Activated T-cell treated with anti-CD3 and anti-CD28 coated beads for 4 hours (primary cell): Measurements from ENCODE around the gene UPF1.
A peak's percentile ranks its signal among the peaks of the same experiment; 100 is the strongest.

Source experiments
- DNase-seq: peaks from one replicate; pipeline ENCODE4 v3.0.0-alpha.2; 2020

Gene UPF1

GRCh38 chr19:18831524-18832305, at the start of gene UPF1:
UPF1 (plus strand) TSS chr19:18831959; CDS start chr19:18832210, 251 bp downstream.
- peak; percentile 93 for DNase-seq

GRCh38 chr19:18782559-18783225, 49.1 kb upstream of the UPF1 start:
- DNase-seq = no peak

GRCh38 chr19:18783958-18784785, 47.6 kb upstream of the UPF1 start:
- DNase-seq = no peak

GRCh38 chr19:18784786-18785120, 47.0 kb upstream of the UPF1 start:
- no peak for DNase-seq

GRCh38 chr19:18785179-18786124, 46.3 kb upstream of the UPF1 start:
- peak; percentile 51 for DNase-seq

- DNase-seq = no peak
Measured at GRCh38 chr19:18788529-18789421, 43.0 kb upstream of the UPF1 start.

- DNase-seq = no peak
Measured at GRCh38 chr19:18789422-18789869, 42.3 kb upstream of the UPF1 start.

GRCh38 chr19:18789883-18790565, 41.7 kb upstream of the UPF1 start:
- DNase-seq = peak; percentile 14

- DNase-seq = no peak
Measured at GRCh38 chr19:18790566-18791314, 41.0 kb upstream of the UPF1 start, which contains the start of gene COMP. COMP (minus strand) TSS chr19:18791305; CDS start chr19:18791269, 36 bp downstream.

GRCh38 chr19:18791315-18791678, 40.5 kb upstream of the UPF1 start:
- no peak for DNase-seq

- DNase-seq = no peak
Measured at GRCh38 chr19:18792661-18793060, 39.1 kb upstream of the UPF1 start.

- DNase-seq = no peak
Measured at GRCh38 chr19:18793144-18794028, 38.4 kb upstream of the UPF1 start.

- DNase-seq = no peak
Measured at GRCh38 chr19:18794029-18794313, 37.8 kb upstream of the UPF1 start.

- no peak for DNase-seq
Measured at GRCh38 chr19:18794692-18795091, 37.1 kb upstream of the UPF1 start.

GRCh38 chr19:18795540-18795939, 36.2 kb upstream of the UPF1 start:
- no peak for DNase-seq

GRCh38 chr19:18796239-18796638, 35.5 kb upstream of the UPF1 start:
- DNase-seq = no peak

GRCh38 chr19:18798384-18799352, 33.1 kb upstream of the UPF1 start:
- no peak for DNase-seq
